NCI-H2107 (cell line): ENCODE measurements around the gene PCDHGA6.
"Not testable (repeated sequence)": the region's sequence is repeated elsewhere in the genome, so short reads cannot be mapped to it uniquely, and the experiment has no call there.

Source experiments
- DNase-seq: peaks from one replicate; lab custom pipeline; 2025; lab: John Stamatoyannopoulos, UW

Gene PCDHGA6

GRCh38 chr5:141360685-141361084, 13.0 kb upstream of the PCDHGA6 start:
- DNase-seq: no peak

DNA sequence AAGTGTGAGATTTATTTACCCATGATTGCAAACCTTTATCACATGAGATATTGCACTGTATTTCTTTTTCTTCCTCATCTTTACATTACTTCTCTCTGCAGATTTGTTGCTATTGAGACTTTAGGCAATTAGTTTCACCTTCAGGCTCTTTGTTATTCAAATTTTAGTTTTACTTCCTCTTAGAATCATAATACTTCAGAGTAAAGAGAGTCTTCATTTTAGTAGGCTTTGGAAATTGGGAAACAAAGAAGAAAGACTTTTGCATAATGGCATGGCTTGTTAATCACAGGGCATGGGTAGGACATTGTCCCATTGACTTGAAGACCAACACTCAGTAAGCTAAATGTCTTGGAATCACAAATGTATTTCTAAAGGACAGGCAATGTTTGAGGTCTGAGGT, 11.0 kb upstream of the PCDHGA6 start:
- no peak for DNase-seq

- no peak for DNase-seq
Measured at GRCh38 chr5:141363952-141364660, 9.6 kb upstream of the PCDHGA6 start, which contains the start of gene PCDHGA5. PCDHGA5 (plus strand) TSS chr5:141364162; CDS start chr5:141364331, 169 bp downstream.

DNA sequence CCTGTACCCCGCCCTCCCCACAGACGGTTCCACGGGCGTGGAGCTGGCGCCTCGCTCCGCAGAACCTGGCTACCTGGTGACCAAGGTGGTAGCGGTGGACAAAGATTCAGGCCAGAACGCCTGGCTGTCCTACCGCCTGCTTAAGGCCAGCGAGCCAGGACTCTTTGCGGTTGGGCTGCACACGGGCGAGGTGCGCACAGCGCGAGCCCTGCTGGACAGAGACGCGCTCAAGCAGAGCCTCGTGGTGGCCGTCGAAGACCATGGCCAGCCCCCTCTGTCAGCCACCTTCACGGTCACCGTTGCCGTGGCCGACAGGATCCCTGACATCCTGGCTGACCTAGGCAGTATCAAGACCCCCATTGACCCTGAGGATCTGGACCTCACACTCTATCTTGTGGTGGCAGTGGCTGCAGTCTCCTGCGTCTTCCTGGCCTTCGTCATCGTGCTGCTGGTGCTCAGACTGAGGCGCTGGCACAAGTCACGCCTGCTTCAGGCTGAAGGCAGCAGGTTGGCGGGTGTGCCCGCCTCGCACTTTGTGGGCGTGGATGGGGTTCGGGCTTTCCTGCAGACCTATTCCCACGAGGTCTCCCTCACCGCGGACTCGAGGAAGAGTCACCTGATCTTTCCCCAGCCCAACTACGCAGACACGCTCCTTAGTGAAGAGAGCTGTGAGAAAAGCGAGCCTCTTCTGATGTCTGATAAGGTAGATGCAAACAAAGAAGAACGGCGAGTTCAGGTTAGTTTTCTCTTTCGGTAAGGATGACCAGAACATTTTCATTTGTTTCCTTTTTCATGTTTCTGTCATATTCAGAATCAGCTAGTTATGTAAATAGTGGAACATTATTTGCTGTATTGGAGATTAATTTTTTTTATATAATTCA, 7.4 kb upstream of the PCDHGA6 start:
- no peak for DNase-seq

- DNase-seq: no peak
Measured at GRCh38 chr5:141369994-141370848, 3.5 kb upstream of the PCDHGA6 start, which contains the start of gene PCDHGB3. PCDHGB3 (plus strand) TSS chr5:141370242; CDS start chr5:141370395, 153 bp downstream.

DNA sequence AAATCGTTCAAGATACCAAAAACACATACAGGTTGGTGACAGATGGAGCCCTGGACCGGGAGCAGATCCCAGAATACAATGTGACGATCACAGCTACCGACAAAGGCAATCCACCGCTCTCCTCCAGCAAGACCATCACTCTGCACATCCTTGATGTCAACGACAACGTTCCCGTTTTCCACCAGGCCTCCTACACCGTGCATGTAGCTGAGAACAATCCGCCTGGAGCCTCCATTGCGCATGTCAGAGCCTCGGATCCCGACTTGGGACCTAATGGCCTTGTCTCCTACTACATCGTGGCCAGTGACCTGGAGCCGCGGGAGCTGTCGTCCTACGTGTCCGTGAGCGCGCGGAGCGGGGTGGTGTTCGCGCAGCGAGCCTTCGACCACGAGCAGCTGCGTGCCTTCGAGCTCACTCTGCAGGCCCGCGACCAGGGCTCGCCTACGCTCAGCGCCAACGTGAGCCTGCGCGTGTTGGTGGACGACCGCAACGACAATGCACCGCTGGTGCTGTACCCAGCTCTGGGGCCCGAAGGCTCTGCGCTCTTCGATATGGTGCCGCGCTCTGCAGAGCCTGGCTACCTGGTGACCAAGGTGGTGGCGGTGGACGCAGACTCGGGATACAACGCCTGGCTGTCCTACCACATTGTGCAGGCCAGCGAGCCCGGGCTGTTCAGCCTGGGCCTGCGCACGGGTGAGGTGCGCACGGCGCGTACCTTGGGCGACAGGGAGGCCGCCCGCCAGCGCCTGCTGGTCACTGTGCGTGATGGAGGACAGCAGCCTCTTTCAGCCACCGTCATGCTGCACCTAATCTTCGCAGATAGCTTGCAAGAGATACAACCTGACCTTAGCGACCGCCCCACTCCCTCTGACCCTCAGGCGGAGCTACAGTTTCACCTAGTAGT, 1.9 kb upstream of the PCDHGA6 start:
- DNase-seq: no peak

DNA sequence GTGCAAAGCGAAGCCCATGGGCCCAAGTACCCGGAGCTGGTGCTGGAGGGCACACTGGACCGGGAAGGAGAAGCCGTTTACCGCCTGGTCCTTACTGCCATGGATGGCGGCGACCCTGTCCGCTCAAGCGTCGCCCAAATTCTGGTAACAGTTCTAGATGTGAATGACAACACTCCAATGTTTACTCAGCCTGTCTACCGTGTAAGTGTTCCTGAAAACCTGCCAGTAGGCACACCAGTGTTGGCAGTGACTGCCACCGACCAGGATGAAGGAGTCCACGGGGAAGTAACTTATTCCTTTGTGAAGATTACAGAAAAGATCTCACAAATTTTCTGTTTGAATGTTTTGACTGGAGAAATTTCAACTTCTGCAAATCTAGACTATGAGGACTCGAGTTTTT, 936 bp downstream of the PCDHGA6 start:
- DNase-seq: no peak

DNA sequence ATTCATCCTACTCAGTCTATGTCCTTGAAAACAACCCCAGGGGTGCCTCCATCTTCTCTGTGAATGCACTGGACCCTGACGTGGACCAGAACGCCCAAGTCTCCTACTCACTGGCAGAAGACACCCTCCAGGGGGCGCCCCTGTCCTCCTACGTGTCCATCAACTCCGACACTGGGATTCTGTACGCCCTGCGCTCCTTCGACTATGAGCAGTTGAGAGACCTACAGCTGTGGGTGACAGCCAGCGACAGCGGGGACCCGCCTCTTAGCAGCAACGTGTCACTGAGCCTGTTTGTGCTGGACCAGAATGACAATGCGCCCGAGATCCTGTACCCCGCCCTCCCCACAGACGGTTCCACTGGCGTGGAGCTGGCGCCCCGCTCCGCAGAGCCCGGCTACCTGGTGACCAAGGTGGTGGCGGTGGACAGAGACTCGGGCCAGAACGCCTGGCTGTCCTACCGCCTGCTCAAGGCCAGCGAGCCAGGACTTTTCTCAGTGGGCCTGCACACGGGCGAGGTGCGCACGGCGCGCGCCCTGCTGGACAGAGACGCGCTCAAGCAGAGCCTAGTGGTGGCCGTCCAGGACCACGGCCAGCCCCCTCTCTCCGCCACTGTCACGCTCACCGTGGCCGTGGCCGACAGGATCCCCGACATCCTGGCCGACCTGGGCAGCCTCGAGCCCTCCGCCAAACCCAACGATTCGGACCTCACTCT, 1.9 kb downstream of the PCDHGA6 start:
- not testable (repeated sequence) for DNase-seq

GRCh38 chr5:141382469-141383294, 9.0 kb downstream of the PCDHGA6 start, which contains the start of gene PCDHGA7:
PCDHGA7 (plus strand) TSS chr5:141382742; CDS start chr5:141382900, 158 bp downstream.
- DNase-seq: no peak

DNA sequence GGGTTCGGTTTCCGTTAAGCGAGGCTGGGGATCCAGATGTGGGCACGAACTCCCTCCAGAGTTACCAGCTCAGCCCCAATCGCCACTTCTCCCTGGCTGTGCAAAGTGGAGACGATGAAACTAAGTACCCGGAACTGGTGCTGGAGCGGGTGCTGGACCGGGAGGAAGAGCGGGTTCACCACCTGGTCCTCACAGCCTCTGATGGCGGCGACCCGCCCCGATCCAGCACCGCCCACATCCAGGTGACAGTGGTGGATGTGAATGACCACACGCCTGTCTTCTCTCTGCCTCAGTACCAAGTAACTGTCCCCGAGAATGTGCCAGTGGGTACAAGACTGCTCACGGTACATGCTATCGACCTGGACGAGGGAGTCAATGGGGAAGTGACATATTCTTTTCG, 9.7 kb downstream of the PCDHGA6 start:
- no peak for DNase-seq

- DNase-seq: no peak
Measured at GRCh38 chr5:141384471-141385267, 11.0 kb downstream of the PCDHGA6 start.

- DNase-seq: not testable (repeated sequence)
Measured at GRCh38 chr5:141387557-141388311, 14.0 kb downstream of the PCDHGA6 start, which contains the start of gene PCDHGB4. PCDHGB4 (plus strand) TSS chr5:141387698; CDS start chr5:141387885, 187 bp downstream.

DNA sequence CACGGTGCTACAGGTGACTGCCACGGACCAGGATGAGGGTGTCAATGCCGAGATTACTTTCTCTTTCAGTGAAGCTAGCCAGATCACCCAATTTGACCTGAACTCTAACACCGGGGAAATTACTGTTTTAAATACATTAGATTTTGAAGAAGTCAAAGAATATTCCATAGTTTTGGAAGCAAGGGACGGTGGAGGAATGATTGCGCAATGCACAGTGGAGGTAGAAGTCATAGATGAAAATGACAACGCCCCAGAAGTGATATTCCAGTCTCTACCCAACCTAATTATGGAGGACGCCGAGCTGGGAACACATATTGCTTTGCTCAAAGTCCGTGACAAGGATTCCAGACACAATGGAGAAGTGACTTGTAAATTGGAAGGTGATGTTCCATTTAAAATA, 15.0 kb downstream of the PCDHGA6 start:
- no peak for DNase-seq

DNA sequence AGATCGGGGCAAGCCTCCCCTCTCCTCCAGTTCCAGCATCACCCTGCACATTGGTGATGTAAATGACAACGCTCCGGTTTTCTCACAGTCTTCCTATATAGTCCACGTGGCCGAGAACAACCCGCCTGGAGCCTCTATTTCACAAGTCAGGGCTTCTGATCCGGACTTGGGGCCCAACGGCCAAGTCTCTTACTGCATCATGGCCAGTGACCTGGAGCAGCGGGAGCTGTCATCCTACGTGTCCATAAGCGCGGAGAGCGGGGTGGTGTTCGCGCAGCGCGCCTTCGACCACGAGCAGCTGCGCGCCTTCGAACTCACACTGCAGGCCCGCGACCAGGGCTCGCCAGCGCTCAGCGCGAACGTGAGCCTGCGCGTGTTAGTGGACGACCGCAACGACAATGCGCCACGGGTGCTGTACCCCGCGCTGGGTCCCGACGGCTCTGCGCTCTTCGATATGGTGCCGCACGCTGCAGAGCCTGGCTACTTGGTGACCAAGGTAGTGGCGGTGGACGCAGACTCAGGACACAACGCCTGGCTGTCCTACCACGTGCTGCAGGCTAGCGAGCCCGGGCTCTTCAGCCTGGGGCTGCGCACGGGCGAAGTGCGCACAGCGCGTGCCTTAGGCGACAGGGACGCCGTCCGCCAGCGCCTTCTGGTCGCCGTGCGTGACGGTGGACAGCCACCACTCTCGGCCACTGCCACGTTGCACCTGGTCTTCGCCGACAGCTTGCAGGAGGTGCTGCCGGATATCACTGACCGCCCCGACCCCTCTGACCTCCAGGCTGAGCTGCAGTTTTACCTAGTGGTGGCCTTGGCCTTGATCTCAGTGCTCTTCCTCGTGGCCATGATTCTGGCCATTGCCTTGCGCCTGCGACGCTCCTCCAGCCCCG, 15.7 kb downstream of the PCDHGA6 start:
- DNase-seq: no peak

DNA sequence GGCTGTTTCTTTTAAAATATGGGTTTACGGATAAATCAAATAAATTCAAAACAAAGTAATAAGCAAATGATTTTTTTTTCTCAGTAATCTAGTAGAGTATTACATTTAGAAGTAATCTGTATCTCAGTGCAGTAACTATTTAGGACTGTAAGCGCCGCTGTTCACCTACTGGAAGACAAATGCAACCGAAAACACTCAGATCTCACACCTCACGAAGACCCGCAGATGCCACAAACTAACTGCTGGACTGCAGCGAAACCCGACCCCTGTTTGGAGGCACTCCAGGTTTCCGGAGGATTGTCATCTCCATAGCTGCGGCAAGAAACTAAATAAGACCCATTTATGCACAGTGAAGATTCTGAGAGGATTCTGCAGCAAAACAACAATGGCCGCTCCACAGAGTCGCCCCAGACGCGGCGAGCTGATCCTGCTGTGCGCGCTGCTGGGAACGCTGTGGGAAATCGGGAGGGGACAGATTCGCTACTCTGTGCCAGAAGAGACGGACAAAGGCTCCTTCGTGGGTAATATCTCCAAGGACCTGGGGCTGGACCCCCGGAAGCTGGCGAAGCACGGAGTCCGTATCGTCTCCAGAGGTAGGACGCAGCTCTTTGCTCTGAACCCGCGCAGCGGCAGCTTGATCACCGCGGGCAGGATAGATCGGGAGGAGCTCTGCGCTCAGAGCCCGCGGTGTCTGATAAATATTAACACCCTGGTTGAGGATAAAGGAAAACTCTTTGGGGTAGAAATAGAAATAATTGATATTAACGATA, 18.9 kb downstream of the PCDHGA6 start, which contains the start of gene PCDHGA8:
TSS of gene PCDHGA8 (plus strand) at position 205 of the 770 bp plus-strand sequence. CDS start at position 386, 181 bp downstream.
- no peak for DNase-seq

- DNase-seq: no peak
Measured at GRCh38 chr5:141393267-141393666, 19.6 kb downstream of the PCDHGA6 start.
